HEK293 (cell line): ENCODE data around the gene RASGRF2.
A peak's percentile ranks its signal among the peaks of the same experiment; 100 is the strongest.

Experiments
- CTCF ChIA-PET: fragments of 350-600 bp; formaldehyde crosslinking; extraction: SDS; loops from one replicate; lab custom pipeline; 2021; ENCODE audit warnings: antibody characterized with exemption; lab: Yijun Ruan, JAX
- POLR2A ChIA-PET: fragments of 300-600 bp; formaldehyde crosslinking; extraction: SDS; loops from one replicate; lab custom pipeline; 2020; ENCODE audit warnings: antibody characterized with exemption, inconsistent platforms; lab: Yijun Ruan, JAX
- H3K27ac ChIP-seq: fragments of 200-500 bp; sonication (Bioruptor generic); 2 replicates; pipeline ENCODE4 v1.5.1; 2014; ENCODE audit warnings: low read depth, low read length, control low read depth, inconsistent platforms; ENCODE audit errors: extremely low read depth
- H3K36me3 ChIP-seq, 2 experiments: fragments of 200-500 bp in 1 of 2; sonication (Bioruptor generic) in 1 of 2; 1 replicate in 1 of 2; 2 replicates in 1 of 2; pipeline ENCODE4 v1.5.1; 2014 to 2017; ENCODE audit warnings: inconsistent platforms in 2 of 2, low read length in 2 of 2; ENCODE audit not compliant: control insufficient read depth in 2 of 2, insufficient read depth in 1 of 2
- H3K4me1 ChIP-seq: fragments of 200-500 bp; sonication (Bioruptor generic); 2 replicates; pipeline ENCODE4 v1.5.1; 2014; ENCODE audit warnings: mild to moderate bottlenecking, low read length, inconsistent platforms; ENCODE audit not compliant: control insufficient read depth, insufficient read depth
- H3K4me3 ChIP-seq: 2 replicates; pipeline ENCODE4 v1.5.1; 2011; ENCODE audit warnings: low read depth, mild to moderate bottlenecking, control low read depth, low read length, moderate library complexity
- H3K9me3 ChIP-seq: fragments of 200-500 bp; sonication (Bioruptor generic); 2 replicates; pipeline ENCODE4 v1.5.1; 2014; ENCODE audit warnings: low read depth, low read length, inconsistent platforms; ENCODE audit not compliant: control insufficient read depth, insufficient read depth
- GFI1B ChIP-seq: fragments of 450-650 bp; formaldehyde crosslinking; IDR thresholded peaks from 2 replicates; pipeline ENCODE4 v1.5.1; 2016; ENCODE audit warnings: missing biosample characterization, missing genetic modification characterization
- GLIS2 ChIP-seq: fragments of 450-650 bp; formaldehyde crosslinking; IDR thresholded peaks from 2 replicates; pipeline ENCODE4 v1.5.1; 2016; ENCODE audit warnings: missing biosample characterization, missing genetic modification characterization
- KLF8 ChIP-seq: fragments of 450-650 bp; formaldehyde crosslinking; IDR thresholded peaks from 2 replicates; pipeline ENCODE4 v1.5.1; 2016; ENCODE audit warnings: missing biosample characterization, missing genetic modification characterization
- PRDM6 ChIP-seq: fragments of 450-650 bp; formaldehyde crosslinking; IDR thresholded peaks from 2 replicates; pipeline ENCODE4 v1.5.1; 2017; ENCODE audit warnings: missing biosample characterization, missing genetic modification characterization
- REST ChIP-seq: fragments of 450-650 bp; formaldehyde crosslinking; IDR thresholded peaks from 2 replicates; pipeline ENCODE4 v1.5.1; 2016; ENCODE audit warnings: missing biosample characterization, missing genetic modification characterization
- SCRT1 ChIP-seq: fragments of 450-650 bp; formaldehyde crosslinking; IDR thresholded peaks from 2 replicates; pipeline ENCODE4 v1.5.1; 2016; ENCODE audit warnings: missing biosample characterization, missing genetic modification characterization, borderline replicate concordance
- SCRT2 ChIP-seq: fragments of 450-650 bp; formaldehyde crosslinking; IDR thresholded peaks from 2 replicates; pipeline ENCODE4 v1.5.1; 2016; ENCODE audit warnings: missing biosample characterization, missing genetic modification characterization
- SETDB1 ChIP-seq: IDR thresholded peaks from one replicate; pipeline ENCODE4 v1.6.1; 2017; ENCODE audit warnings: mild to moderate bottlenecking, low read length, moderate library complexity, mixed read lengths; ENCODE audit not compliant: insufficient read length
- SP2 ChIP-seq: fragments of 450-650 bp; formaldehyde crosslinking; IDR thresholded peaks from 2 replicates; pipeline ENCODE4 v1.5.1; 2016; ENCODE audit warnings: missing biosample characterization, missing genetic modification characterization
- SP3 ChIP-seq: fragments of 450-650 bp; formaldehyde crosslinking; IDR thresholded peaks from 2 replicates; pipeline ENCODE4 v1.5.1; 2016; ENCODE audit warnings: missing biosample characterization, missing genetic modification characterization
- ZBTB17 ChIP-seq: fragments of 450-650 bp; formaldehyde crosslinking; IDR thresholded peaks from 2 replicates; pipeline ENCODE4 v1.5.1; 2016; ENCODE audit warnings: missing biosample characterization, missing genetic modification characterization
- ZBTB20 ChIP-seq: fragments of 450-650 bp; formaldehyde crosslinking; IDR thresholded peaks from 2 replicates; pipeline ENCODE4 v1.5.1; 2016; ENCODE audit warnings: missing biosample characterization, missing genetic modification characterization
- ZBTB44 ChIP-seq: fragments of 450-650 bp; IDR thresholded peaks from 2 replicates; pipeline ENCODE4 v1.5.1; 2018; ENCODE audit warnings: missing biosample characterization, mild to moderate bottlenecking, missing genetic modification characterization
- ZBTB8A ChIP-seq: fragments of 450-650 bp; formaldehyde crosslinking; IDR thresholded peaks from 2 replicates; pipeline ENCODE4 v1.5.1; 2016; ENCODE audit warnings: missing biosample characterization, missing genetic modification characterization
- ZFHX2 ChIP-seq: fragments of 450-650 bp; formaldehyde crosslinking; conservative IDR thresholded peaks from 2 replicates; pipeline ENCODE4 v1.5.1; 2016; ENCODE audit warnings: missing biosample characterization, missing genetic modification characterization
- ZNF292 ChIP-seq: fragments of 450-650 bp; formaldehyde crosslinking; IDR thresholded peaks from 2 replicates; pipeline ENCODE4 v1.5.1; 2016; ENCODE audit warnings: low read depth, missing biosample characterization, missing genetic modification characterization, borderline replicate concordance
- ZNF335 ChIP-seq: fragments of 450-650 bp; formaldehyde crosslinking; conservative IDR thresholded peaks from 2 replicates; pipeline ENCODE4 v1.5.1; 2016; ENCODE audit warnings: missing biosample characterization, missing genetic modification characterization
- ZNF518A ChIP-seq: fragments of 450-650 bp; formaldehyde crosslinking; conservative IDR thresholded peaks from 2 replicates; pipeline ENCODE4 v1.5.1; 2016; ENCODE audit warnings: low read depth, missing biosample characterization, missing genetic modification characterization
- ZNF561 ChIP-seq: fragments of 450-650 bp; IDR thresholded peaks from 2 replicates; pipeline ENCODE4 v1.5.1; 2018; ENCODE audit warnings: missing biosample characterization, missing genetic modification characterization, borderline replicate concordance
- ZNF600 ChIP-seq: fragments of 450-650 bp; formaldehyde crosslinking; IDR thresholded peaks from 2 replicates; pipeline ENCODE4 v1.5.1; 2016; ENCODE audit warnings: missing biosample characterization, missing genetic modification characterization

Gene RASGRF2

GRCh38 chr5:81233080-81233634 is 273.0 kb downstream of the RASGRF2 start, which contains the start of gene CKMT2:
Gene CKMT2, plus strand, starts transcription at chr5:81233322. Its CDS starts 17,811 bp downstream, at chr5:81251133.
- TF ChIP-seq PRDM6 = no peak
- TF ChIP-seq ZBTB44 (tag by site-specific recombination) = no peak
- peak; percentile 72; the same call in 1 of the 2 replicates for TF ChIP-seq SCRT1 (tag by site-specific recombination)
- peak; percentile 43 for TF ChIP-seq SP3 (tag by site-specific recombination)
- TF ChIP-seq GFI1B (tag by site-specific recombination) = no peak
- peak; percentile 73 for TF ChIP-seq ZFHX2 (tag by site-specific recombination)
- 0 out of 2 replicates have a peak, but pooled peaks have one; percentile 21 for TF ChIP-seq ZBTB17
- TF ChIP-seq ZNF292 (tag by site-specific recombination) = no peak
- TF ChIP-seq SCRT2 (tag by site-specific recombination) = peak; percentile 90
- TF ChIP-seq ZNF335 (tag by site-specific recombination) = 0 out of 2 replicates have a peak, but pooled peaks have one; percentile 20
- peak; percentile 74 for TF ChIP-seq ZNF600 (tag by site-specific recombination)
- no peak for TF ChIP-seq REST
- TF ChIP-seq SETDB1 = no peak
- TF ChIP-seq ZBTB20 (tag by site-specific recombination) = peak; percentile 31
- 0 out of 2 replicates have a peak, but pooled peaks have one; percentile 33 for TF ChIP-seq ZBTB8A (tag by site-specific recombination)
- 0 out of 2 replicates have a peak, but pooled peaks have one; percentile 67 for TF ChIP-seq ZNF561 (tag by site-specific recombination)
- TF ChIP-seq GLIS2 (tag by site-specific recombination) = peak; percentile 50; the same call in 1 of the 2 replicates
- peak; percentile 77 for TF ChIP-seq SP2
- ChIA-PET POLR2A (no interaction called here), CTCF (no interaction called here)
- Histone ChIP-seq H3K9me3 (no peaks in the 10 kb centered on the region), H3K4me1 (no peaks in the 10 kb centered on the region), H3K27ac (no peak within 1 kb of the TSS), H3K4me3 (peak within 1 kb of the TSS; percentile 33), H3K36me3 (peaks cover 0 to 4% of the 10 kb centered on the region in 2 experiments; a peak in 1 of 3 replicates)

- no peak for TF ChIP-seq ZNF518A (tag by site-specific recombination)
- no peak for TF ChIP-seq KLF8 (tag by site-specific recombination)
- H3K4me3 ChIP-seq = no peak overlapping the region
- no peaks in the 10 kb centered on the region for H3K9me3 ChIP-seq
- no peaks in the 10 kb centered on the region for H3K4me1 ChIP-seq
- H3K36me3 ChIP-seq = peaks cover 0 to 4% of the 10 kb centered on the region in 2 experiments; a peak in 1 of 3 replicates
- no peak overlapping the region for H3K27ac ChIP-seq
- ChIA-PET CTCF (interaction anchor here (0.7 kb wide), 1 partner anchor 1991 kb away, joined by 3 read pairs; no protein-coding TSS in a partner anchor), POLR2A (interaction anchor here (0.6 kb wide), 1 partner anchor 745 kb away, joined by 5 read pairs; no protein-coding TSS in a partner anchor)
Measured at GRCh38 chr5:81234299-81234698, 274.1 kb downstream of the RASGRF2 start.
